KMS-11 (cell line): ENCODE measurements around the gene ILDR2.
A peak's percentile ranks its signal among the peaks of the same experiment; 100 is the strongest.

ENCODE experiments used
- H2AFZ ChIP-seq: fragments of 200-600 bp; sonication (generic); 2 replicates; pipeline ENCODE4 v1.6.1; 2016; ENCODE audit warnings: antibody characterized with exemption, mixed run types, low read depth
- H3K27ac ChIP-seq: fragments of 200-600 bp; sonication (generic); 2 replicates; pipeline ENCODE4 v1.6.1; 2016; ENCODE audit warnings: mild to moderate bottlenecking, mixed run types
- H3K27me3 ChIP-seq: fragments of 200-600 bp; sonication (generic); 2 replicates; pipeline ENCODE4 v1.6.1; 2017; ENCODE audit warnings: mild to moderate bottlenecking, low read depth, mixed run types, moderate library complexity; ENCODE audit not compliant: insufficient read depth
- H3K36me3 ChIP-seq: fragments of 200-600 bp; sonication (generic); 2 replicates; pipeline ENCODE4 v1.6.1; 2017; ENCODE audit warnings: mild to moderate bottlenecking, mixed run types; ENCODE audit not compliant: insufficient read depth
- H3K4me1 ChIP-seq: fragments of 200-600 bp; sonication (generic); 2 replicates; pipeline ENCODE4 v1.6.1; 2016; ENCODE audit warnings: mild to moderate bottlenecking, low read depth, mixed run types; ENCODE audit not compliant: poor library complexity, severe bottlenecking
- H3K4me2 ChIP-seq: fragments of 200-600 bp; sonication (generic); 2 replicates; pipeline ENCODE4 v1.7.0; 2016; ENCODE audit warnings: mild to moderate bottlenecking, mixed run types
- H3K4me3 ChIP-seq: fragments of 200-600 bp; sonication (generic); IDR thresholded peaks from 2 replicates; pipeline ENCODE4 v1.6.1; 2017; ENCODE audit warnings: low read depth, low read length, mixed read lengths; ENCODE audit not compliant: insufficient read depth
- H3K79me2 ChIP-seq: fragments of 200-600 bp; sonication (generic); 2 replicates; pipeline ENCODE4 v1.6.1; 2016; ENCODE audit warnings: low read depth, mixed run types; ENCODE audit not compliant: insufficient read depth
- H3K9ac ChIP-seq: fragments of 200-600 bp; sonication (generic); 2 replicates; pipeline ENCODE4 v1.6.1; 2016; ENCODE audit warnings: mild to moderate bottlenecking, mixed run types
- H4K20me1 ChIP-seq: fragments of 200-600 bp; sonication (generic); 2 replicates; pipeline ENCODE4 v1.6.1; 2016; ENCODE audit warnings: mild to moderate bottlenecking, mixed run types; ENCODE audit not compliant: insufficient read depth
- TF ChIP-seq, protein P1 (sequence below): fragments of 200-600 bp; sonication (generic); conservative IDR thresholded peaks from 2 replicates; pipeline ENCODE4 v1.6.1; 2017; ENCODE audit warnings: low read depth, mild to moderate bottlenecking, antibody characterized with exemption, low read length, moderate library complexity, mixed read lengths

The ILDR2 gene

DNA sequence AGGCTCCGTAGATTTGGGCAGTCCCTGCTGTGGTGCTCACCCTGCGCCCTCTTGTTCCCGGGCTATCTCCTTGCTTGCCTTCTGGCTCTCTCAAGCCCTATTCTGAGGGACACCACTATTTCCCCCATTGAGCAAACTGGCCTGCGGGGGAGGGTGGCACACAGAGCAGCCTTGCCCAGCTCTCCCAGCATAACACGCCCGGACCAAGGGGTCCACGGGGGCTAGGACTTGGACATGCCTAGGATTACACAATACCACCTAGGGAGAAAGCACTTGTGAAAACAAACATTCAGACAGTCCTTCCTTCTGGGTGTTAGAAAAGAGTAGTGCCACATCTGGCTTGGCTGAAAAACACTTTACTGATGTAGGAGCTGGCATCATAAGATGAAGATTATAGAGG is 106.7 kb downstream of the ILDR2 start:
- peaks cover 62% of the 10 kb centered on the region for H3K79me2 ChIP-seq
- peaks cover 4% of the 10 kb centered on the region; the same call in 1 of the 2 replicates for H3K36me3 ChIP-seq
- no peak overlapping the region for H3K4me3 ChIP-seq
- H4K20me1 ChIP-seq, result no peaks in the 10 kb centered on the region
- no peaks in the 10 kb centered on the region for H3K27me3 ChIP-seq
- TF ChIP-seq, protein P1, sequence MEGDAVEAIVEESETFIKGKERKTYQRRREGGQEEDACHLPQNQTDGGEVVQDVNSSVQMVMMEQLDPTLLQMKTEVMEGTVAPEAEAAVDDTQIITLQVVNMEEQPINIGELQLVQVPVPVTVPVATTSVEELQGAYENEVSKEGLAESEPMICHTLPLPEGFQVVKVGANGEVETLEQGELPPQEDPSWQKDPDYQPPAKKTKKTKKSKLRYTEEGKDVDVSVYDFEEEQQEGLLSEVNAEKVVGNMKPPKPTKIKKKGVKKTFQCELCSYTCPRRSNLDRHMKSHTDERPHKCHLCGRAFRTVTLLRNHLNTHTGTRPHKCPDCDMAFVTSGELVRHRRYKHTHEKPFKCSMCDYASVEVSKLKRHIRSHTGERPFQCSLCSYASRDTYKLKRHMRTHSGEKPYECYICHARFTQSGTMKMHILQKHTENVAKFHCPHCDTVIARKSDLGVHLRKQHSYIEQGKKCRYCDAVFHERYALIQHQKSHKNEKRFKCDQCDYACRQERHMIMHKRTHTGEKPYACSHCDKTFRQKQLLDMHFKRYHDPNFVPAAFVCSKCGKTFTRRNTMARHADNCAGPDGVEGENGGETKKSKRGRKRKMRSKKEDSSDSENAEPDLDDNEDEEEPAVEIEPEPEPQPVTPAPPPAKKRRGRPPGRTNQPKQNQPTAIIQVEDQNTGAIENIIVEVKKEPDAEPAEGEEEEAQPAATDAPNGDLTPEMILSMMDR, result no peak
- H3K9ac ChIP-seq, result peak overlapping the region; percentile 6; the same call in 1 of the 2 replicates
- H3K4me1 ChIP-seq, result peaks cover 64% of the 10 kb centered on the region
- peak overlapping the region; percentile 75 for H3K4me2 ChIP-seq
- H2AFZ ChIP-seq, result no peak overlapping the region
- peak overlapping the region; percentile 60 for H3K27ac ChIP-seq

- Histone ChIP-seq H3K4me3 (no peak overlapping the region), H3K79me2 (peaks cover 35% of the 10 kb centered on the region), H3K36me3 (peaks cover 4% of the 10 kb centered on the region; the same call in 1 of the 2 replicates), H3K27ac (no peak overlapping the region), H3K9ac (no peak overlapping the region), H2AFZ (no peak overlapping the region), H3K27me3 (no peaks in the 10 kb centered on the region), H4K20me1 (no peaks in the 10 kb centered on the region), H3K4me1 (peaks cover 39% of the 10 kb centered on the region), H3K4me2 (no peak overlapping the region)
- TF ChIP-seq, protein P1, result no peak
Measured at GRCh38 chr1:166865926-166866325, 109.4 kb downstream of the ILDR2 start.

DNA sequence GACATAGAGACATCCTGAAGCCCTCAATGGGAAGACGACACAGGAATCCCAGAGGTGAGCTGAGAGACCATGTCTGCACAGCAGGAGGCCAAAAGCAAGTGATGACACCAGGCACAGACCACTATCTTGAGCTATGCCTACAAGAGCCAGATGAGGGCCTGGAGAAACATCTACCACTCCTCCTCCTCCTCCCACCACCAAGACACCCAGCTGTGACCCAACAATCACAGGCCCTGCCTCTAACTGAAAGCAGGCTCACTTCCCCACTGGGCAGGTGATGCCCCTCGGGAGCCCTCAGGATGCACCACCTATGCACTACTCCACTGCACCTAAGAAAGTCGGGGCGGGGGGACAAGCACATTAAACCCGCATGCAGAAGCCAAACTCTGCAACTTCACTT is 115.7 kb downstream of the ILDR2 start:
- H3K27ac ChIP-seq, result no peak overlapping the region
- no peak overlapping the region for H3K4me3 ChIP-seq
- TF ChIP-seq, protein P1, result no peak
- H3K79me2 ChIP-seq, result no peaks in the 10 kb centered on the region
- no peaks in the 10 kb centered on the region for H3K27me3 ChIP-seq
- no peaks in the 10 kb centered on the region for H3K36me3 ChIP-seq
- H4K20me1 ChIP-seq, result peaks cover 8% of the 10 kb centered on the region; the same call in 1 of the 2 replicates
- peaks cover 18% of the 10 kb centered on the region for H3K4me1 ChIP-seq
- H3K9ac ChIP-seq, result no peak overlapping the region
- H3K4me2 ChIP-seq, result no peak overlapping the region
- H2AFZ ChIP-seq, result no peak overlapping the region

DNA sequence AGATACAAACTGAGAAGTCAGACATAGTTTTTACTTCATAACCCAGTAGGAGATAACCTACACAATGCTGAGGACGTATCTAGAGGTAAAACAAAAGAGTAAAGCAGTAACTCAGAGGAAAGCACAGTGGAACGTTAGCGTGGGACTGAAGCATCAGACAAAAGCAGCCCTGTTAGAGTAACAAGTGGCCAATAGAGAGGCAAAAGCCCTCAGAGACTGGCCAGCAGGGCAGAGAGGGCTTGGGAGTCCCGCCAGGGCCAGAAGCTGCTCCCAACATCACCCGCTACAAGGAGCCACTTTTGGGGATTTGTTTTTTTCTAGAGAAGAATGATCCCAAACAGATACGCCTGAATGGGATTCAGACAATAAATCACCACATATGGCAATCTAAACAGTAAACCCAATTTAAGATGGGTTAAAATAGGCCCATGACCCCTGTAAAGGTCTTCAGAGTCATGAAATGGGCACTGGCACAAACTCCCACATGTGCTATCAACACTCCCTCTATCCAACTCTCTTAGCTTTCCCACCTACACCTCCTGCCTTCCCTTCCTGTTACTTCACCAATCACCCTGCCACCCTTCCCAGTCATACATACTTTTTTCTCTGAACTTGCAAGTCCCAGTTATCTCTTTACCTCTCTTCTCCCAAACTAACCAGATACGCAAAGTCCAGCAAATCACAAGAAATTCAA is 116.5 kb downstream of the ILDR2 start:
- Histone ChIP-seq H3K36me3 (no peaks in the 10 kb centered on the region), H3K4me3 (no peak overlapping the region), H3K9ac (no peak overlapping the region), H3K4me1 (peaks cover 18% of the 10 kb centered on the region), H3K4me2 (no peak overlapping the region), H3K79me2 (0 out of 2 replicates have a peak, but pooled peaks cover 3% of the 10 kb centered on the region), H4K20me1 (peaks cover 8% of the 10 kb centered on the region; the same call in 1 of the 2 replicates), H2AFZ (no peak overlapping the region), H3K27me3 (no peaks in the 10 kb centered on the region), H3K27ac (no peak overlapping the region)
- TF ChIP-seq, protein P1, result no peak
